Measurements from ENCODE around the gene HSPD1. TPM values are rescaled to one million over a fixed set of nuclear protein-coding genes. Genes with fewer than 3 reads are reported as not detected.
A peak's percentile ranks its signal among the peaks of the same experiment; 100 is the strongest.

HSPD1 gene
- total RNA-seq, 1 experiment from 2014 or later = 995 TPM

GRCh38 chr2:197547163-197547900 is 47.7 kb upstream of the HSPD1 start (continued):
- no peak for TF ChIP-seq ARID4B (CRISPR knock-in tag; IDR thresholded peaks at IDR 0.05; ENCODE audit: borderline replicate concordance)

DNA sequence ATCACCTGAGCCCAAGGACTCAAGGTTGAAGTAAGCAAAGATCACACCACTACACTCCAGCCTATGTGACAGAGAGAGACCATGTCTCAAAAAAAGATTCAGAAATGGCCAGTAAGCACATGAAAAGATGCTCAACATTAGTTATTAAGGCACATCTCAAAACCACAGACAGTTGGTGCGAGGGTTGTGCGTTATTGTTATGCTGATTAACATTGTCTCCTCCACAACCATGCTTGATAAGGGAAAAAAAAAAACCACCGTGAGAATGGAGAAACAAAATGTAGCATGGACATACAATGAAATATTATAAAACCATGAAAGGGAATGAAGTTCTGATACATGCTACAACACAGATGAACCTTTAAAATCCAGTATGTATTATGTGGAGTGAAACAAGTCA is 43.6 kb upstream of the HSPD1 start:
- H3K36me3 Mint-ChIP-seq = peaks cover 48% of the 10 kb centered on the region
- no peaks in the 10 kb centered on the region for H3K9me3 Mint-ChIP-seq
- H3K27ac Mint-ChIP-seq = peak overlapping the region; percentile 84
- H3K4me1 Mint-ChIP-seq = peaks cover 13% of the 10 kb centered on the region
- POLR2A ChIA-PET = no interaction called here
- H3K27me3 Mint-ChIP-seq (ENCODE audit: low read depth) = no peaks in the 10 kb centered on the region
- CTCF ChIA-PET = no interaction called here
- H3K4me3 Mint-ChIP-seq = no peak overlapping the region
- ATAC-seq (no peak), DNase-seq (ENCODE audit: low spot score) (no peak)
- TF ChIP-seq PRRX2 (CRISPR knock-in tag; IDR thresholded peaks at IDR 0.05) = no peak
- TF ChIP-seq FOXP4 (CRISPR knock-in tag; IDR thresholded peaks at IDR 0.05) = no peak
- no peak for TF ChIP-seq NR1H2 (CRISPR knock-in tag; IDR thresholded peaks at IDR 0.05)
- TF ChIP-seq, protein P1, sequence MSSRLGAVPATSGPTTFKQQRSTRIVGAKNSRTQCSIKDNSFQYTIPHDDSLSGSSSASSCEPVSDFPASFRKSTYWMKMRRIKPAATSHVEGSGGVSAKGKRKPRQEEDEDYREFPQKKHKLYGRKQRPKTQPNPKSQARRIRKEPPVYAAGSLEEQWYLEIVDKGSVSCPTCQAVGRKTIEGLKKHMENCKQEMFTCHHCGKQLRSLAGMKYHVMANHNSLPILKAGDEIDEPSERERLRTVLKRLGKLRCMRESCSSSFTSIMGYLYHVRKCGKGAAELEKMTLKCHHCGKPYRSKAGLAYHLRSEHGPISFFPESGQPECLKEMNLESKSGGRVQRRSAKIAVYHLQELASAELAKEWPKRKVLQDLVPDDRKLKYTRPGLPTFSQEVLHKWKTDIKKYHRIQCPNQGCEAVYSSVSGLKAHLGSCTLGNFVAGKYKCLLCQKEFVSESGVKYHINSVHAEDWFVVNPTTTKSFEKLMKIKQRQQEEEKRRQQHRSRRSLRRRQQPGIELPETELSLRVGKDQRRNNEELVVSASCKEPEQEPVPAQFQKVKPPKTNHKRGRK (CRISPR knock-in tag; IDR thresholded peaks at IDR 0.05; ENCODE audit: borderline replicate concordance) = no peak
- no peak for TF ChIP-seq NFYB (CRISPR knock-in tag; conservative IDR thresholded peaks at IDR 0.05; ENCODE audit: low read depth)
- TF ChIP-seq, protein P2, sequence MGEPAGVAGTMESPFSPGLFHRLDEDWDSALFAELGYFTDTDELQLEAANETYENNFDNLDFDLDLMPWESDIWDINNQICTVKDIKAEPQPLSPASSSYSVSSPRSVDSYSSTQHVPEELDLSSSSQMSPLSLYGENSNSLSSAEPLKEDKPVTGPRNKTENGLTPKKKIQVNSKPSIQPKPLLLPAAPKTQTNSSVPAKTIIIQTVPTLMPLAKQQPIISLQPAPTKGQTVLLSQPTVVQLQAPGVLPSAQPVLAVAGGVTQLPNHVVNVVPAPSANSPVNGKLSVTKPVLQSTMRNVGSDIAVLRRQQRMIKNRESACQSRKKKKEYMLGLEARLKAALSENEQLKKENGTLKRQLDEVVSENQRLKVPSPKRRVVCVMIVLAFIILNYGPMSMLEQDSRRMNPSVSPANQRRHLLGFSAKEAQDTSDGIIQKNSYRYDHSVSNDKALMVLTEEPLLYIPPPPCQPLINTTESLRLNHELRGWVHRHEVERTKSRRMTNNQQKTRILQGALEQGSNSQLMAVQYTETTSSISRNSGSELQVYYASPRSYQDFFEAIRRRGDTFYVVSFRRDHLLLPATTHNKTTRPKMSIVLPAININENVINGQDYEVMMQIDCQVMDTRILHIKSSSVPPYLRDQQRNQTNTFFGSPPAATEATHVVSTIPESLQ (CRISPR knock-in tag; IDR thresholded peaks at IDR 0.05) = no peak
- no peak for TF ChIP-seq MYBL2 (CRISPR knock-in tag; IDR thresholded peaks at IDR 0.05)
- no peak for TF ChIP-seq CBFB (CRISPR knock-in tag; IDR thresholded peaks at IDR 0.05; ENCODE audit: low read depth)
- TF ChIP-seq NFE2L1 (CRISPR knock-in tag; IDR thresholded peaks at IDR 0.05) = no peak
- TF ChIP-seq, protein P3, sequence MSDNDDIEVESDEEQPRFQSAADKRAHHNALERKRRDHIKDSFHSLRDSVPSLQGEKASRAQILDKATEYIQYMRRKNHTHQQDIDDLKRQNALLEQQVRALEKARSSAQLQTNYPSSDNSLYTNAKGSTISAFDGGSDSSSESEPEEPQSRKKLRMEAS (CRISPR knock-in tag; IDR thresholded peaks at IDR 0.05) = no peak
- no peak for TF ChIP-seq ETV6 (CRISPR knock-in tag; IDR thresholded peaks at IDR 0.05)

DNA sequence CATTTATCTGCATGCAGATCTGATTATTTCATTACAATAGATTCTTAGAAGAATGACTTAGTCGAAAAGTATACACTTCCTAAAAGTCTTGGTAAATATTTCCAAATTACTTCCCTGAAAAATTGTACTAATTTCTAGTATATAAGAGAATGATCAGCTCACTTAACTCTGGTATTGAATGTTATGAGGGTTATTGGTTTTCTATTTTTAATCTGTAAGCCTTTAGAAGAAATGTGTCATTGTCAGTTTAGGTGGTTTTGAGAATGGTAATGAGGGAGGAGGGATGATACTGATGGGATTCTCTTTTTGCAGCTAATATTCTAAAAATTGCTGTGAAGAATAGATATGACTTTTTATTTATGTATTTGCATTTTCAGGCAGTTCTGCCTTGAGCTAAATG is 40.1 kb upstream of the HSPD1 start:
- DNase-seq (ENCODE audit: low spot score) (no peak), ATAC-seq (no peak)
- ChIA-PET POLR2A (interaction anchor here (0.6 kb wide), 1 partner anchor 20 kb away, joined by 4 read pairs; no protein-coding TSS in a partner anchor), CTCF (no interaction called here)
- Mint-ChIP-seq H3K36me3 (peaks cover 76% of the 10 kb centered on the region), H3K4me1 (peaks cover 13% of the 10 kb centered on the region), H3K27ac (no peak overlapping the region), H3K9me3 (no peaks in the 10 kb centered on the region), H3K27me3 (ENCODE audit: low read depth) (no peaks in the 10 kb centered on the region), H3K4me3 (no peak overlapping the region)
- no peak for TF ChIP-seq GTF2I (CRISPR knock-in tag; conservative IDR thresholded peaks at IDR 0.05)
- TF ChIP-seq IRF2 (CRISPR knock-in tag; IDR thresholded peaks at IDR 0.05; ENCODE audit: borderline replicate concordance, low read depth) = no peak
- TF ChIP-seq CBFB (CRISPR knock-in tag; IDR thresholded peaks at IDR 0.05; ENCODE audit: low read depth) = no peak
- TF ChIP-seq NR1H2 (CRISPR knock-in tag; IDR thresholded peaks at IDR 0.05) = no peak
- TF ChIP-seq CREB1 (CRISPR knock-in tag; IDR thresholded peaks at IDR 0.05) = no peak
- TF ChIP-seq FOXP1 (CRISPR knock-in tag; IDR thresholded peaks at IDR 0.05; ENCODE audit: borderline replicate concordance) = no peak
- TF ChIP-seq, protein P3 (CRISPR knock-in tag; IDR thresholded peaks at IDR 0.05) = no peak
- TF ChIP-seq, protein P4, sequence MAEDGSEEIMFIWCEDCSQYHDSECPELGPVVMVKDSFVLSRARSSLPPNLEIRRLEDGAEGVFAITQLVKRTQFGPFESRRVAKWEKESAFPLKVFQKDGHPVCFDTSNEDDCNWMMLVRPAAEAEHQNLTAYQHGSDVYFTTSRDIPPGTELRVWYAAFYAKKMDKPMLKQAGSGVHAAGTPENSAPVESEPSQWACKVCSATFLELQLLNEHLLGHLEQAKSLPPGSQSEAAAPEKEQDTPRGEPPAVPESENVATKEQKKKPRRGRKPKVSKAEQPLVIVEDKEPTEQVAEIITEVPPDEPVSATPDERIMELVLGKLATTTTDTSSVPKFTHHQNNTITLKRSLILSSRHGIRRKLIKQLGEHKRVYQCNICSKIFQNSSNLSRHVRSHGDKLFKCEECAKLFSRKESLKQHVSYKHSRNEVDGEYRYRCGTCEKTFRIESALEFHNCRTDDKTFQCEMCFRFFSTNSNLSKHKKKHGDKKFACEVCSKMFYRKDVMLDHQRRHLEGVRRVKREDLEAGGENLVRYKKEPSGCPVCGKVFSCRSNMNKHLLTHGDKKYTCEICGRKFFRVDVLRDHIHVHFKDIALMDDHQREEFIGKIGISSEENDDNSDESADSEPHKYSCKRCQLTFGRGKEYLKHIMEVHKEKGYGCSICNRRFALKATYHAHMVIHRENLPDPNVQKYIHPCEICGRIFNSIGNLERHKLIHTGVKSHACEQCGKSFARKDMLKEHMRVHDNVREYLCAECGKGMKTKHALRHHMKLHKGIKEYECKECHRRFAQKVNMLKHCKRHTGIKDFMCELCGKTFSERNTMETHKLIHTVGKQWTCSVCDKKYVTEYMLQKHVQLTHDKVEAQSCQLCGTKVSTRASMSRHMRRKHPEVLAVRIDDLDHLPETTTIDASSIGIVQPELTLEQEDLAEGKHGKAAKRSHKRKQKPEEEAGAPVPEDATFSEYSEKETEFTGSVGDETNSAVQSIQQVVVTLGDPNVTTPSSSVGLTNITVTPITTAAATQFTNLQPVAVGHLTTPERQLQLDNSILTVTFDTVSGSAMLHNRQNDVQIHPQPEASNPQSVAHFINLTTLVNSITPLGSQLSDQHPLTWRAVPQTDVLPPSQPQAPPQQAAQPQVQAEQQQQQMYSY (CRISPR knock-in tag; IDR thresholded peaks at IDR 0.05) = no peak
